Liver (tissue), 9 donors: ENCODE results near the gene FGFR3. TPM values are rescaled to one million over a fixed set of nuclear protein-coding genes. Genes with fewer than 3 reads are reported as not detected.

ENCODE experiments used
- DNase-seq: peaks from one replicate; pipeline ENCODE4 v3.0.0-alpha.2; 2017; ENCODE audit warnings: low spot score
- H3K27ac ChIP-seq, 2 donors: one replicate each; pipeline ENCODE4 v1.7.0; 2013; ENCODE audit warnings: inconsistent platforms in 2 of 2, low read length in 2 of 2, control low read depth in 1 of 2, low read depth in 1 of 2, mild to moderate bottlenecking in 1 of 2
- H3K27me3 ChIP-seq, 4 donors: one replicate each; pipeline versions ENCODE4 v1.6.1 to v1.7.0; 2013; ENCODE audit warnings: low read length in 3 of 4, inconsistent platforms in 1 of 4, mild to moderate bottlenecking in 1 of 4, moderate library complexity in 1 of 4; ENCODE audit not compliant: control insufficient read depth in 4 of 4, insufficient read depth in 4 of 4
- H3K36me3 ChIP-seq, 4 donors: one replicate each; pipeline versions ENCODE4 v1.6.1 to v1.7.0; 2013; ENCODE audit warnings: low read length in 3 of 4, mild to moderate bottlenecking in 3 of 4, low read depth in 1 of 4, moderate library complexity in 1 of 4; ENCODE audit not compliant: control insufficient read depth in 4 of 4, insufficient read depth in 3 of 4
- H3K4me1 ChIP-seq, 4 donors: one replicate each; pipeline versions ENCODE4 v1.6.1 to v1.7.0; 2013; ENCODE audit warnings: low read length in 3 of 4, mild to moderate bottlenecking in 3 of 4, moderate library complexity in 1 of 4; ENCODE audit not compliant: control insufficient read depth in 4 of 4, insufficient read depth in 4 of 4
- H3K4me3 ChIP-seq, 3 donors: one replicate each; pipeline versions ENCODE4 v1.6.1 to v1.7.0; 2013; ENCODE audit warnings: low read length in 3 of 3, control low read depth in 1 of 3, low read depth in 1 of 3, mild to moderate bottlenecking in 1 of 3
- H3K9ac ChIP-seq, 2 donors: one replicate each; pipeline ENCODE4 v1.7.0; 2013; ENCODE audit warnings: low read length in 2 of 2, mild to moderate bottlenecking in 2 of 2, moderate library complexity in 2 of 2, control low read depth in 1 of 2, low read depth in 1 of 2
- H3K9me3 ChIP-seq, 4 donors: one replicate each; pipeline versions ENCODE4 v1.6.1 to v1.7.0; 2013; ENCODE audit warnings: low read length in 3 of 4; ENCODE audit not compliant: control insufficient read depth in 4 of 4
- ATF3 ChIP-seq: IDR thresholded peaks from 2 replicates; pipeline ENCODE4 v1.6.1; 2016; ENCODE audit warnings: antibody characterized with exemption
- CTCF ChIP-seq: fragments of 150-350 bp; IDR thresholded peaks from 2 replicates; pipeline ENCODE4 v1.5.1; 2017; ENCODE audit warnings: improper control_type of control experiment, low read depth, low read length; ENCODE audit not compliant: missing input control
- EGR1 ChIP-seq, 2 donors: IDR thresholded peaks; 2 replicates each; pipeline ENCODE4 v1.6.1; 2016 to 2018; ENCODE audit warnings: antibody characterized with exemption in 2 of 2, low read depth in 2 of 2
- FOXA2 ChIP-seq: IDR thresholded peaks from 2 replicates; pipeline ENCODE4 v1.6.1; 2016; ENCODE audit warnings: antibody characterized with exemption
- HNF4A ChIP-seq, 2 donors: conservative IDR thresholded peaks; 2 replicates each; pipeline ENCODE4 v1.6.1; 2016; ENCODE audit warnings: antibody characterized with exemption in 2 of 2, mild to moderate bottlenecking in 2 of 2
- HNF4G ChIP-seq: IDR thresholded peaks from 2 replicates; pipeline ENCODE4 v1.6.1; 2016; ENCODE audit warnings: antibody characterized with exemption
- JUND ChIP-seq, 2 donors: IDR thresholded peaks; 2 replicates each; pipeline ENCODE4 v1.6.1; 2016; ENCODE audit warnings: antibody characterized with exemption in 2 of 2
- MAX ChIP-seq: IDR thresholded peaks from 2 replicates; pipeline ENCODE4 v1.6.1; 2016; ENCODE audit warnings: antibody characterized with exemption
- NR2F2 ChIP-seq: IDR thresholded peaks from 2 replicates; pipeline ENCODE4 v1.6.1; 2016; ENCODE audit warnings: antibody characterized with exemption
- RAD21 ChIP-seq, 2 donors: IDR thresholded peaks; 2 replicates each; pipeline ENCODE4 v1.6.1; 2016; ENCODE audit warnings: antibody characterized with exemption in 2 of 2, mild to moderate bottlenecking in 2 of 2
- REST ChIP-seq: IDR thresholded peaks from 2 replicates; pipeline ENCODE4 v1.6.1; 2016; ENCODE audit warnings: antibody characterized with exemption, mild to moderate bottlenecking
- RXRA ChIP-seq, 2 donors: IDR thresholded peaks; 2 replicates each; pipeline ENCODE4 v1.6.1; 2017 to 2018; ENCODE audit warnings: antibody characterized with exemption in 2 of 2, mild to moderate bottlenecking in 1 of 2
- SP1 ChIP-seq: IDR thresholded peaks from 2 replicates; pipeline ENCODE4 v1.6.1; 2018; ENCODE audit warnings: antibody characterized with exemption, mild to moderate bottlenecking
- TAF1 ChIP-seq: conservative IDR thresholded peaks from 2 replicates; pipeline ENCODE4 v1.6.1; 2016; ENCODE audit warnings: antibody characterized with exemption, mild to moderate bottlenecking
- ZBTB33 ChIP-seq: IDR thresholded peaks from 2 replicates; pipeline ENCODE4 v1.6.1; 2016; ENCODE audit warnings: antibody characterized with exemption
- WGBS: extraction: QIAGEN DNeasy Blood & Tissue Kit; methylation state at CpG from one replicate; pipeline ENCODE4 v1.1.7; 2013; 5-methylcytosine and 5-hydroxymethylcytosine counted together
- polyA plus RNA-seq, 2 donors: library from polyadenylated mRNA; stranded (reverse) in 1 of 2; unstranded in 1 of 2; fragments of 200-250 nt in 1 of 2; fragments of >200 nt in 1 of 2; fragmentation: Nextera tagmentation in 1 of 2; extraction: Ambion mirVana in 1 of 2; gene quantifications; one replicate each; pipeline versions ENCODE4 v1.2.1 to v1.2.3, GENCODE V29; 2013 to 2015
- total RNA-seq, 2 donors: library from RNA; depleted of rRNA; stranded (reverse); fragments of >200 nt; gene quantifications; one replicate each; pipeline ENCODE4 v1.2.3, GENCODE V29; 2014
- donor health status: healthy.
- donor health status: healthy.
- donor health status: healthy.
- donor health status: healthy.
- donor health status: healthy.

FGFR3 gene
- total and polyA plus RNA-seq, 4 donors = 5.6 to 40.0 (median 29.1) TPM

- no peak for DNase-seq
- WGBS = 87% methylated on average over 30 of the region's 30 CpGs
- Histone ChIP-seq H3K36me3 (no peaks in the 10 kb centered on the region), H3K9me3 (no peaks in the 10 kb centered on the region), H3K9ac (no peak overlapping the region), H3K27me3 (no peaks in the 10 kb centered on the region), H3K27ac (no peak overlapping the region), H3K4me3 (no peak overlapping the region), H3K4me1 (peaks cover 0 to 9% (median 3%) of the 10 kb centered on the region in 4 donors)
- TF ChIP-seq NR2F2 (no peak), RXRA (IDR thresholded peaks at IDR 0.05) (no peak), TAF1 (no peak), JUND (IDR thresholded peaks at IDR 0.05) (no peak), RAD21 (IDR thresholded peaks at IDR 0.05) (no peak), ZBTB33 (no peak), SP1 (no peak), EGR1 (IDR thresholded peaks at IDR 0.05; ENCODE audit: low read depth in 2 of 2) (no peak), HNF4A (conservative IDR thresholded peaks at IDR 0.05) (no peak)
These were observed 20.1 kb upstream of the FGFR3 start for GRCh38 chr4:1772853-1773538.

GRCh38 chr4:1773754-1774153 is 19.3 kb upstream of the FGFR3 start:
- Histone ChIP-seq H3K27me3 (no peaks in the 10 kb centered on the region), H3K9ac (no peak overlapping the region), H3K36me3 (no peaks in the 10 kb centered on the region), H3K27ac (no peak overlapping the region), H3K9me3 (no peaks in the 10 kb centered on the region), H3K4me3 (no peak overlapping the region), H3K4me1 (peaks cover 0 to 9% (median 3%) of the 10 kb centered on the region in 4 donors)
- no peak for DNase-seq
- 92% methylated on average over 10 of the region's 10 CpGs for WGBS
- TF ChIP-seq JUND (IDR thresholded peaks at IDR 0.05) = no peak
- no peak for TF ChIP-seq SP1
- no peak for TF ChIP-seq TAF1
- no peak for TF ChIP-seq RXRA (IDR thresholded peaks at IDR 0.05)
- TF ChIP-seq EGR1 (IDR thresholded peaks at IDR 0.05; ENCODE audit: low read depth in 2 of 2) = no peak
- TF ChIP-seq HNF4A (conservative IDR thresholded peaks at IDR 0.05) = no peak
- TF ChIP-seq CTCF = no peak
- no peak for TF ChIP-seq FOXA2
- TF ChIP-seq NR2F2 = no peak
- no peak for TF ChIP-seq RAD21 (IDR thresholded peaks at IDR 0.05)
- no peak for TF ChIP-seq ATF3
- TF ChIP-seq REST = no peak
- no peak for TF ChIP-seq HNF4G
- no peak for TF ChIP-seq MAX
